Neutrophil (primary cell): Measurements from ENCODE around the gene GOLGA6L10.

Experiments
- H3K27ac ChIP-seq: fragments of 200-600 bp; sonication (generic); 2 replicates; pipeline ENCODE4 v1.5.1; 2016; ENCODE audit warnings: mild to moderate bottlenecking, moderate library complexity
- H3K27me3 ChIP-seq: fragments of 200-600 bp; sonication (generic); 2 replicates; pipeline ENCODE4 v1.6.0; 2016; ENCODE audit warnings: mild to moderate bottlenecking
- H3K36me3 ChIP-seq: fragments of 200-600 bp; sonication (generic); 2 replicates; pipeline ENCODE4 v1.5.1; 2017
- H3K4me1 ChIP-seq, 2 experiments: fragments of 200-600 bp in 1 of 2; sonication (generic) in 1 of 2; 1 replicate in 1 of 2; 2 replicates in 1 of 2; pipeline versions ENCODE4 v1.5.1 to v1.6.1; 2013 to 2016; ENCODE audit warnings: low read depth in 1 of 2, low read length in 1 of 2, mild to moderate bottlenecking in 1 of 2, moderate library complexity in 1 of 2; ENCODE audit not compliant: control insufficient read depth in 1 of 2, insufficient read depth in 1 of 2
- H3K4me3 ChIP-seq, 2 experiments: fragments of 200-600 bp in 1 of 2; sonication (generic) in 1 of 2; 1 replicate in 1 of 2; 2 replicates in 1 of 2; pipeline ENCODE4 v1.5.1; 2013 to 2016; ENCODE audit warnings: low read depth in 1 of 2, low read length in 1 of 2, mild to moderate bottlenecking in 1 of 2, moderate library complexity in 1 of 2
- H3K9me3 ChIP-seq: fragments of 200-600 bp; sonication (generic); 2 replicates; pipeline ENCODE4 v1.5.1; 2016
- TF ChIP-seq, protein P1 (sequence below): fragments of 200-600 bp; sonication (generic); IDR thresholded peaks from 2 replicates; pipeline ENCODE4 v1.5.1; 2016; ENCODE audit warnings: antibody characterized with exemption

GOLGA6L10 gene

GRCh38 chr15:82309802-82310201 is 39.5 kb downstream of the GOLGA6L10 start:
- Histone ChIP-seq H3K4me3 (no peak overlapping the region), H3K27me3 (no peaks in the 10 kb centered on the region)
- TF ChIP-seq, protein P1, sequence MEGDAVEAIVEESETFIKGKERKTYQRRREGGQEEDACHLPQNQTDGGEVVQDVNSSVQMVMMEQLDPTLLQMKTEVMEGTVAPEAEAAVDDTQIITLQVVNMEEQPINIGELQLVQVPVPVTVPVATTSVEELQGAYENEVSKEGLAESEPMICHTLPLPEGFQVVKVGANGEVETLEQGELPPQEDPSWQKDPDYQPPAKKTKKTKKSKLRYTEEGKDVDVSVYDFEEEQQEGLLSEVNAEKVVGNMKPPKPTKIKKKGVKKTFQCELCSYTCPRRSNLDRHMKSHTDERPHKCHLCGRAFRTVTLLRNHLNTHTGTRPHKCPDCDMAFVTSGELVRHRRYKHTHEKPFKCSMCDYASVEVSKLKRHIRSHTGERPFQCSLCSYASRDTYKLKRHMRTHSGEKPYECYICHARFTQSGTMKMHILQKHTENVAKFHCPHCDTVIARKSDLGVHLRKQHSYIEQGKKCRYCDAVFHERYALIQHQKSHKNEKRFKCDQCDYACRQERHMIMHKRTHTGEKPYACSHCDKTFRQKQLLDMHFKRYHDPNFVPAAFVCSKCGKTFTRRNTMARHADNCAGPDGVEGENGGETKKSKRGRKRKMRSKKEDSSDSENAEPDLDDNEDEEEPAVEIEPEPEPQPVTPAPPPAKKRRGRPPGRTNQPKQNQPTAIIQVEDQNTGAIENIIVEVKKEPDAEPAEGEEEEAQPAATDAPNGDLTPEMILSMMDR = no peak

GRCh38 chr15:82307714-82308081 is 41.6 kb downstream of the GOLGA6L10 start:
- Histone ChIP-seq H3K4me1 (no peaks in the 10 kb centered on the region), H3K36me3 (no peaks in the 10 kb centered on the region), H3K4me3 (no peak overlapping the region), H3K27me3 (no peaks in the 10 kb centered on the region), H3K27ac (no peak overlapping the region), H3K9me3 (no peaks in the 10 kb centered on the region)
- TF ChIP-seq, protein P1 = no peak

More at GRCh38 chr15:82309802-82310201, 39.5 kb downstream of the GOLGA6L10 start:
- Histone ChIP-seq H3K27ac (no peak overlapping the region), H3K9me3 (no peaks in the 10 kb centered on the region), H3K4me1 (no peaks in the 10 kb centered on the region), H3K36me3 (no peaks in the 10 kb centered on the region)

DNA sequence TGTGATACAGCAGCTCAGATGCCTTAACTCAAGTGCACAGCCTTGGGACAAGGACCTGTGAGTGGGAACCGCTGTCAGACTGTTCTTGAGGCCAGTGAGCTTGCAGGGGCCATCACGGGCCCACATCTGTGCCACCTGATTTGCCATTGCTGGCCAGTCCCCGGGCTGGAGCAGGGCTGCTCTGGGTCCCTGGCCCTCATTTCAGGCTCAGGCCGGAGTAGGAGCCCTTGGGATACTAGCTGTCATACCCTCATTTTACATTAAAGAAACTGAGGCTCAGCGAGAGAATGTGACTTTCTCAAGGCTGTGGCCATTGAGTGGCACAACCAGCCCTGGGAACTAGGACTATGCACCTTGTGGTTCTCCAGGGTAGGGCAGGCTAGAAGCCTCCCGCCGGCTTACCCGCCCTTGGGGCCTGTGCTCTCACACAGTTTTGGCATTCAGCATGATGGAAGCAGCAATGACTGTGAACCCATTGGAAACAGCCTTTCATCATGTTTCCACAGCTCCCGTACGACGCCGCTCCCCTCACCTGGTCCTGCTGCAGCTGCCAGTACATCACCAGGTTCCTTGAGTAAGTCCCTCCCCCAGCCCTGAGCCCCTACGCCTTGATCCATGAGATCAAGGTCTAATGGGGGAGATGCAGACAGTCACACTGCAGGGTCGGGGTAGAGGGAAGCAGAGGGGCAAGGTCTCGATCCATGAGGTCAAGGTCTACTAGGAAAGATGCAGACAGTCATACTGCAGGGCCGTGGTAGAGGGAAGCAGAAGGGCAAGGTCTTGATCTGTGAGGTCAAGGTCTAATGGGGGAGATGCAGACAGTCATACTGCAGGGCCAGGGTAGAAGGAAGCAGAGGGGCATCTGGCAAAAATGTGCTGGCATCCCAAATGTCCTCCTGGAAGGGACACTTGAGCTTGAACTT is 42.2 kb downstream of the GOLGA6L10 start:
- H3K27me3 ChIP-seq = no peaks in the 10 kb centered on the region
- no peaks in the 10 kb centered on the region for H3K9me3 ChIP-seq
- no peak overlapping the region for H3K27ac ChIP-seq
- no peaks in the 10 kb centered on the region for H3K36me3 ChIP-seq
- no peak overlapping the region for H3K4me3 ChIP-seq
- TF ChIP-seq, protein P1 = no peak
- H3K4me1 ChIP-seq = no peaks in the 10 kb centered on the region

DNA sequence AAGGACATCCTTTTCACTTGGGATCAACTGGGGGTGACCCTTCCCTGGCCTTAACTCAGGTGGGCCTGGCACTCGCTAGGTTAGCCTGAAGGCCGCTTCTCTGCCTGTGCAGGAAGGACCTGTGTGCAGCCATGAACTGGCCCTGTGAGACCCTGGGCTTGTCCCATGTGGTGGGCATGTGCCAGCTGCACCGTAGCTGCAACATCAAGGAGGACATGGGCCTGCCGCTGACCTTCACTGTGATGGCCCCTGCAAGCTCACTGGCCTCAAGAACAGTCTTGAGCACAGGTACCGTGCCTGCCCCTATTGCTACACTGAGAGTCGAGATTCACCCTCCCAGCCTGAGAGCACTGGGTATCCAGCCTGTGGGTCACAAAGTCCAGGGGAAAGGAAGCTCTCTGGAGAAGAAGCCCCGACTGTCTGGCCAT is 43.6 kb downstream of the GOLGA6L10 start:
- no peaks in the 10 kb centered on the region for H3K4me1 ChIP-seq
- H3K36me3 ChIP-seq = no peaks in the 10 kb centered on the region
- H3K4me3 ChIP-seq = no peak overlapping the region
- no peaks in the 10 kb centered on the region for H3K27me3 ChIP-seq
- H3K27ac ChIP-seq = no peak overlapping the region
- H3K9me3 ChIP-seq = no peaks in the 10 kb centered on the region
- TF ChIP-seq, protein P1 = no peak

DNA sequence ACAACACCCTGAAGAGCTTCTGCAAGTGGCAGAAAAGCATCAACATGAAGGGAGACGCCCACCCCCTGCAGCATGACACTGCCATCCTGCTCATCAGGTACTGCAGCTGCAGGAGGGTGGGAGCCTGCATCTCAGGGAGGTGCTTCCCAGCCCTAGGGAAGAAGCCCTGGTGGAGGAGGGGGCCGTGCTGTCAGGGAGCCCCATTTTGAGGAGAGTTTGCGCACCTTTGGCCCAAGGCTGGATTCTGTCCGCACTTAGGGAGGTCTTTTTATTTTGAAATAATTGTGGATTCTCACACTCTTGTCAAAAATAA is 44.5 kb downstream of the GOLGA6L10 start:
- TF ChIP-seq, protein P1 = no peak
- Histone ChIP-seq H3K9me3 (no peaks in the 10 kb centered on the region), H3K4me3 (no peak overlapping the region), H3K4me1 (no peaks in the 10 kb centered on the region), H3K27me3 (no peaks in the 10 kb centered on the region), H3K36me3 (no peaks in the 10 kb centered on the region), H3K27ac (no peak overlapping the region)
